Measurements from ENCODE around the gene ANKRD9.
"Not testable (repeated sequence)": the region's sequence is repeated elsewhere in the genome, so short reads cannot be mapped to it uniquely, and the experiment has no call there.

ANKRD9 gene

GRCh38 chr14:102538602-102539543 is 29.3 kb upstream of the ANKRD9 start:
- DNase-seq (ENCODE audit: low spot score) = peak; percentile 36

DNA sequence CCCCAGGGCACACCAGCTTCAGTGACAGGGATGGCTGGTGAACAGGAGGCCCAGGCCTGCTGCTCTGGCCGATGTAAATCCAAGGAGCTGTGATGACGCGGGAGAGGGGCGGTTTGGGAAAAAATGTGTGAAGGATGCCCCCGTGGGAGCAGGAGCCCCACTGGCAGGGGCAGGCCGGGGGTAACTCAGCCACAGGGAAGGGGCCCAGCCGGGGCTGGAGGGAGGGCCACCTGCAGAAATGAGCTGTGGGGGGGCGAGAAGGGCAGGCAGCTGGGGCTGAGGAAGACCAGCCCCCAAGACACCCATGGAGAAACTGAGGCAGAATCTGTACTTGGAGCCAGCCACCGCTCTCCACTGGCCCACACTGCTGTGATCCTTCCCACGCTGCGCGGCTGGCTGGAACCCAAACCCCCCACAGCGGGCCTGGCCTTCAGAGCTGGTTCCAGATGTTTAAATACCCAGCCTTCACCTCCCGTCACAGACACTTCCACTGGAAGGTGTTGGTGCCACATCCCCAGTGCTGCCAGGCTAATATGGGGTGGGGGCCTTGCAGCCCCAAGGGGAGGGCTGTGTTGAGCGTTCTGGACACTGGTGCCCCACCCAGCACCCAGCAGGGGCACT is 28.5 kb upstream of the ANKRD9 start:
- DNase-seq (ENCODE audit: low spot score) = no peak

DNA sequence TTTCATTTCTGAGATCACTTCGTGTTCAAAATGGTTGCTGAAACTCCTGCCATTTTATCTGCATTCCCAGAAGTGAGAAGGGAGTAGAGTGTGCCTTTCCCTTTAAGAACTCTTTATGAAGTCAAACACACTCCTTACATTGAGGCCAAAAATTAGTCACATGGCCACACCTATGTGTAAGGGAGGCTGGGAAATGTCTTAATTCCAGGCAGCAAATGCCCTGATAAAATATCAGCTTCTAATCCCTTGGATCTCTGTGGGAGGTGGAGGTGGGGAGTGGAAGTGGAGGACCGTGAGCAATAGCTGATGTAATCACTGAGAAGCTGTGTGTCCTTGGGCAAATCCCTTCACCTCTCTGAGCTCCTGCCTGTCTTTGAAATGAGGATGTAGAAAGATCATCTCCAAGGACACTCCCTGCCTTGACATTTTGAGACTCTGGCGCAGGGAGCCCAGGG is 22.7 kb upstream of the ANKRD9 start:
- no peak for DNase-seq (ENCODE audit: low spot score)

- no peak for DNase-seq (ENCODE audit: low spot score)
Measured at GRCh38 chr14:102530828-102531478, 21.4 kb upstream of the ANKRD9 start.

GRCh38 chr14:102528431-102529170 is 19.0 kb upstream of the ANKRD9 start:
- DNase-seq (ENCODE audit: low spot score) = no peak

GRCh38 chr14:102525929-102526497 is 16.4 kb upstream of the ANKRD9 start:
- DNase-seq (ENCODE audit: low spot score) = no peak

DNA sequence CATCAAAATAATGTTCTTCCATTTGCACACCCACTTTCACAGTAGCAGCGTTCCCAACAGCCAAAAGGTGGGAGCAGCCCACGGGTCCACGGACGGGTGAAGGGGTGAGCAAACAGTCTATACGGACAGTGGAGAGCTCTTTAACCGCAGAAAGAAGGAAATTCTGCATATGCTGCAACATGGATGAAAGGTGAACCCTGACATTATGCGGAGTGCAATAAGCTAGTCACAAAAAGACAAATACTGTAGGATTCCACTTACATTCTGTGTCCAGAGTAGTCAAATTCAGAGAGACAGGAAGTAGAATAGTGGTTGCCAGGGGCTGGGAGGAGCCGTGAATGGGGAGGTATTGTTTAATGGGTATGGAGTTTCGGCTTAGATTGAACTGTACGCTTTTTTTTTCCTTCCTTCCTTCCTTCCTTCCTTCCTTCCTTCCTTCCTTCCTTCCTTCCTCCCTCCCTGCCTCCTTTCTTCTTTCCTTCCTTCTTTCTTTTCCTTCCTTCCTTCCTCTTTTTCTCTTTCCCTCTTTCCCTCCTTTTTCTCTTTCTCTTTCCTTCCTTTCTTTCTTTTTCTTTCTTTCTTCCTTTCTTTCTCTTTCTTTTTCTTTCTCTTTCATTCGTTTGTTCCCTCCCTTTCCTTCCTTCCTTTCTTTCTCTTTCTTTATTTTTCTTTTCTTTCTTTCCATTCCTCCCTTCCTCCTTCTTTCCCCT is 15.8 kb upstream of the ANKRD9 start:
- DNase-seq (ENCODE audit: low spot score) = no peak

- peak; percentile 98 for DNase-seq (ENCODE audit: low spot score)
Measured at GRCh38 chr14:102524451-102525218, 15.1 kb upstream of the ANKRD9 start.

DNA sequence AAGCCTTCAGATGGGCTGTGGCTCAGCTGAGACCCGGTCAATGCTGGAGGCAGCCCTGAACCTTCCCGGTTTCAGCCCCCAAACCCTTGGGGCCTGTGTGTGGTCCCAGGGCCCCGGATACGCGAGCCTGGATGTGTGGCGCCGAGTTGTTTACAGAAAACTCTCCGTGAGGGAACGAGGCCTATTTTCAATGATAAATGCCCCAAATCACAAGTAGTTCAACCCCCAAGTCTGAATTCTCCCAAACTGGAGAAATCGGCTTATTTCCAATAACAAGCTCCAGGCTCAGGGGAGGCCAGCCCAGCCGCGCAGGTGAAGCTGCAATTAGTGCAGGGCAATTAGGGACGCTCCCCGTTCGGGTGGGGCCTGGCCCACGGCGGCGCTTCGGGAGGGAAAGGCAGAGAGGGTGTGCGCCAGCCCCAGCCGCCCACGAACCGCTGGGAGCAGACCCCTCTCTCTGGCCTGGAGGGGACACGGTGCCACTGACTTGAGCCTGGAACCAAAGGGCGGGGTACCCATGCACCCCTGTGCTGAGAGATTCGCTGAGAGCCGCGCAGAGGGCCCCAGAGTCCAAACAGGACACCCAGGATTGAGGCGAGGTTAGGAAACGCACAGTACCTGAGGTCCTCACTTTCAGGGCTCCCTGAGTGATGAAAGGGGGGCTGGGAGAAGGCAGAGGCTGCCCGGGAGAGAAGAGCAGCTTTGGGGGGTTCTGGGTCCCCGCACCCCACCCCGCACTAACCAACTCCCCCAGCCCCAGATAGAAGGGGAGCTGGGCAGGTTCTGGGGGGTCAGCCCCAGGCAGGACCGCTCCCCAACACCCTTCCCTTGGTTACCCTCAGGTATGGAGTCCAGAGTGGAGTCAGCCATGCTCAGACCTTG is 14.2 kb upstream of the ANKRD9 start:
- DNase-seq (ENCODE audit: low spot score) = no peak

- no peak for DNase-seq (ENCODE audit: low spot score)
Measured at GRCh38 chr14:102523200-102523568, 13.6 kb upstream of the ANKRD9 start.

DNA sequence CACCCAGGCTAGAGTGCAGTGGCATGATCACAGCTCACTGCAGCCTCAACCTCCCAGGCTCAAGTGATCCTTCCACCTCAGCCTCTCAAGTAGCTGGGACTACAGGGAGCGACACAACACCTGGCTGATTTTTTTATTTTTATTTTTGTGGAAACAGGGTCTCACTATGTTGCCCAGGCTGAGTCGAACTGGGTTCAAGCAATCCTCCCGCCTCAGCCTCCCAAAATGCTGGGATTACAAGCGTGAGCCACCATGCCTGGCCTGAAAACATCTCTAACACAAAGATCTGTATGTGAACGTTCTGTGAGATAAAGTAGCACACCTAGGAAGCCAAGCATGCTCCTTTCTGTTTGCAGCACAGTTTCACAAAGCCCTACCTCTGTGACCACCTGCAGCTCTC is 10.1 kb upstream of the ANKRD9 start:
- DNase-seq (ENCODE audit: low spot score) = not testable (repeated sequence)

GRCh38 chr14:102518063-102518648 is 8.6 kb upstream of the ANKRD9 start:
- DNase-seq (ENCODE audit: low spot score) = no peak

DNA sequence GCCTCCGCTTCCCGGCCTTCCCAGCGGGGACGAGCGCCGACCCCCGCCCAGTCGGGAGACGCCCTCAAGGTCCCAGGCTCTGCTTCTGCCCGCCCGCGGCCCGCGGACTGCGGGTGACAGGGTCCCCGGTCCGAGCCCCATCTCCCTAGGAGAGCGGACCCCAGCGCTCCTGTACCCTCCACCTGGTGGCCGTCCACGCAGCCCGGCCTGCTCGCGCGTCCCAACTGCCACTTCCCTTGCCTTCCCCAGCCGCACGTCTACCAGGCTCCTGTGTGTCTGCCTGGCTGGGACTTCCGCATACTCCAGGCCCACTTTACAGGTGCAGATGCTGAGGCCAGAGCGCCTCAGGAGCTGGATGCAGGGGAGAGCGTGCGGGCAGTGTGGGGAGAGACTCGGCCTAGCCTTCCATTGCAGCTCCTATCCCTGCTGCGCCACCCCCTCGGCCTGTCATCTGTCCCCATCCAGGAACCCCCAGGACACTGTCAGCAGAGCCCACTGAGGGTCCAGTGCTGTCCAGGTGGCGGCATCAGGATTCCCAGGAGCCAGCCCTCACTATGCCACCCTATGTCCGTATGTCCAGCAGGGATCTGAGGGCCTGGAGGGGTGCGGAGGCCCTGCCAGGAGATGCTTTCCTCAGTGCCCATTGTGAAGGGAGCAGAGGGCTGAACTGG is 8.0 kb upstream of the ANKRD9 start:
- DNase-seq (ENCODE audit: low spot score) = peak; percentile 60

- peak; percentile 95 for DNase-seq (ENCODE audit: low spot score)
Measured at GRCh38 chr14:102516531-102517391, 7.2 kb upstream of the ANKRD9 start.

DNA sequence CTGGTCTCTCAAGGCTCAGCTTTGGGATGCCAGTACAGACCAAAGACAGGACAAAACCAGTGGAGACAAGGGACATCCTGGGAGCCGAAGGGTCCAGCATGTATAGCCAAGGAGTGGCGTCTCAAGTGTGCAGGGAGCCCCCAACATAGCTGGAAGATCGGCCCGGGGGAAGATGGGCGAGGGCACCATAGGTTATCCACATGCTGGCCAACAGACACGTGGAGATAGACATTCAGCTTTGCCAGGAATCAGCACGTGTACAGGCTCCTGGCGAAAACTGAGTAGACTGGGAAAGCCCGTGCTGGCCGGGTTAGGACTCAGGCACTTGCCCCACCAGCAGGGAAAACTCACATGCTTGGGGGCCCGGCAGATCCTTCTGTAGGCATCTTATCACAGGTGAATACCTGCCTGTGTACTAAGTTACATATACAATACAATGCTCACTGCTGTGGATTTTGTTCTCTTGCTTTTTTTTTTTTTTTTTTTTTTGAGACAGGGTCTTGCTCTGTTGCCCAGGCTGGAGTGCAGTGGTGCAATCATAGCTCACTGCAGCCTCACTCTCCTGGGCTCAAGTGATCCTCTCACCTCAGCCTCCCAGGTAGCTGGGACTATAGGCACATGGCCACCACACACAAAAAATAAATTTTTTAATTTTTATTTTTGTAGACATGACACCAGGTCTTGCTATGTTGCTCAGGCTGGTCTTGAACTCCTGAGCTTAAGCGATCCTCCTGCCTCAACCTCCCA is 5.6 kb upstream of the ANKRD9 start:
- DNase-seq (ENCODE audit: low spot score) = no peak

GRCh38 chr14:102513899-102514772 is 4.6 kb upstream of the ANKRD9 start:
- DNase-seq (ENCODE audit: low spot score) = no peak
